Hippocampal formation (tissue), 2 donors: ENCODE data around the gene RANBP9.

Source experiments
- DNase-seq, 2 donors: peaks; one replicate each; lab custom pipeline; 2025; lab: John Stamatoyannopoulos, UW

RANBP9 gene

GRCh38 chr6:13710552-13711323 is 897 bp downstream of the RANBP9 start:
- no peak for DNase-seq

GRCh38 chr6:13709689-13710551 is 1.7 kb downstream of the RANBP9 start:
- no peak for DNase-seq

GRCh38 chr6:13708736-13709135 is 2.9 kb downstream of the RANBP9 start:
- no peak for DNase-seq

- DNase-seq, result no peak
Measured at GRCh38 chr6:13703496-13703895, 8.1 kb downstream of the RANBP9 start.

- DNase-seq, result no peak
Measured at GRCh38 chr6:13702809-13703302, 8.8 kb downstream of the RANBP9 start.

- DNase-seq, result no peak
Measured at GRCh38 chr6:13700232-13700631, 11.4 kb downstream of the RANBP9 start.

GRCh38 chr6:13698715-13699114 is 12.9 kb downstream of the RANBP9 start:
- DNase-seq, result no peak

- no peak for DNase-seq
Measured at GRCh38 chr6:13697857-13698256, 13.8 kb downstream of the RANBP9 start.

- DNase-seq, result no peak
Measured at GRCh38 chr6:13696226-13696625, 15.4 kb downstream of the RANBP9 start.

GRCh38 chr6:13695252-13695651 is 16.4 kb downstream of the RANBP9 start:
- DNase-seq, result no peak

- DNase-seq, result no peak
Measured at GRCh38 chr6:13694562-13694961, 17.1 kb downstream of the RANBP9 start.

- DNase-seq, result no peak
Measured at GRCh38 chr6:13689511-13690256, 22.0 kb downstream of the RANBP9 start.

GRCh38 chr6:13688692-13689196 is 22.9 kb downstream of the RANBP9 start:
- no peak for DNase-seq

GRCh38 chr6:13687917-13688351 is 23.7 kb downstream of the RANBP9 start:
- DNase-seq, result no peak

GRCh38 chr6:13684855-13685254 is 26.8 kb downstream of the RANBP9 start:
- no peak for DNase-seq

GRCh38 chr6:13683038-13683437 is 28.6 kb downstream of the RANBP9 start:
- no peak for DNase-seq

- no peak for DNase-seq
Measured at GRCh38 chr6:13682346-13682745, 29.3 kb downstream of the RANBP9 start.

- no peak for DNase-seq
Measured at GRCh38 chr6:13681305-13682061, 30.2 kb downstream of the RANBP9 start.

GRCh38 chr6:13680448-13680968 is 31.1 kb downstream of the RANBP9 start:
- DNase-seq, result no peak

GRCh38 chr6:13679996-13680395 is 31.6 kb downstream of the RANBP9 start:
- DNase-seq, result no peak
